Measurements from ENCODE around the gene TBCK.

GRCh38 chr4:106195435-106195950 lies 120.5 kb downstream of the TBCK start:
- no peak for TF ChIP-seq CTCF (conservative IDR thresholded peaks at IDR 0.05)
- TF ChIP-seq ZFX (IDR thresholded peaks at IDR 0.05), result no peak
